IMR-90 (cell line): ENCODE measurements around the gene AGPAT1. TPM values are rescaled to one million over a fixed set of nuclear protein-coding genes. Genes with fewer than 3 reads are reported as not detected.
"Not testable (repeated sequence)": the region's sequence is repeated elsewhere in the genome, so short reads cannot be mapped to it uniquely, and the experiment has no call there.

Experiments
- ATAC-seq: fragments of 200-7000 bp; cut with Tn5 transposase; 2 replicates; pipeline ENCODE4 v1.9.1; 2020; ENCODE audit warnings: low read depth, mild to moderate bottlenecking, moderate library complexity
- BruUV-seq: library from RNA; stranded (reverse); fragments of 400-500 nt; replicated peaks from 2 replicates; lab custom pipeline; 2021; lab: Mats Ljungman, UMichigan
- CTCF ChIA-PET: fragments of 300-600 bp; formaldehyde crosslinking; extraction: SDS; loops from one replicate; lab custom pipeline; 2021; ENCODE audit warnings: antibody characterized with exemption; lab: Yijun Ruan, JAX
- POLR2A ChIA-PET: fragments of 300-600 bp; sonication (Branson Sonifier 250); formaldehyde crosslinking; loops from one replicate; lab custom pipeline; 2022; ENCODE audit warnings: antibody characterized with exemption; ENCODE audit not compliant: unreplicated experiment; lab: Charles Lee
- DNase-seq: peaks from one replicate; pipeline ENCODE4 v3.0.0; 2013
- H2AFZ ChIP-seq: replicated peaks from 2 replicates; pipeline ENCODE3; 2013; ENCODE audit warnings: low read length, mild to moderate bottlenecking; ENCODE audit not compliant: poor library complexity
- H2AK5ac ChIP-seq: 2 replicates; pipeline ENCODE4 v1.6.1; 2013; ENCODE audit warnings: low read depth, low read length, inconsistent platforms
- H2AK9ac ChIP-seq: replicated peaks from 2 replicates; pipeline ENCODE3; 2013; ENCODE audit warnings: mild to moderate bottlenecking, low read depth, low read length, moderate library complexity; ENCODE audit not compliant: poor library complexity
- H2BK120ac ChIP-seq: 2 replicates; pipeline ENCODE4 v1.6.1; 2013; ENCODE audit warnings: low read depth, low read length, inconsistent platforms
- H2BK15ac ChIP-seq: 3 replicates; pipeline ENCODE4 v1.6.1; 2013; ENCODE audit warnings: low read depth, low read length, inconsistent platforms
- H2BK20ac ChIP-seq: 2 replicates; pipeline ENCODE4 v1.6.1; 2013; ENCODE audit warnings: low read depth, mild to moderate bottlenecking, inconsistent platforms, low read length, moderate library complexity
- H2BK5ac ChIP-seq: 2 replicates; pipeline ENCODE4 v1.6.1; 2013; ENCODE audit warnings: mild to moderate bottlenecking, low read depth, low read length, inconsistent platforms; ENCODE audit not compliant: poor library complexity, severe bottlenecking
- H3K14ac ChIP-seq: replicated peaks from 2 replicates; pipeline ENCODE4 v1.6.1; 2013; ENCODE audit warnings: low read depth, low read length, inconsistent platforms
- H3K18ac ChIP-seq: 2 replicates; pipeline ENCODE4 v1.6.1; 2013; ENCODE audit warnings: low read depth, low read length, control low read depth
- H3K23ac ChIP-seq: 2 replicates; pipeline ENCODE4 v1.6.1; 2013; ENCODE audit warnings: low read depth, low read length, inconsistent platforms
- H3K27ac ChIP-seq: 2 replicates; pipeline ENCODE4 v1.5.1; 2013; ENCODE audit warnings: mild to moderate bottlenecking, control low read depth, low read length; ENCODE audit not compliant: insufficient read depth
- H3K27me3 ChIP-seq: 2 replicates; pipeline ENCODE4 v1.6.1; 2013; ENCODE audit warnings: low read length; ENCODE audit not compliant: control insufficient read depth, insufficient read depth
- H3K36me3 ChIP-seq: 2 replicates; pipeline ENCODE4 v1.6.1; 2013; ENCODE audit warnings: low read length, mixed read lengths; ENCODE audit not compliant: control insufficient read depth, insufficient read depth
- H3K4ac ChIP-seq: 2 replicates; pipeline ENCODE4 v1.6.1; 2013; ENCODE audit warnings: low read depth, low read length, inconsistent platforms
- H3K4me1 ChIP-seq: 2 replicates; pipeline ENCODE4 v1.6.1; 2013; ENCODE audit warnings: low read length, mixed read lengths; ENCODE audit not compliant: control insufficient read depth, insufficient read depth
- H3K4me2 ChIP-seq: 2 replicates; pipeline ENCODE4 v1.6.1; 2013; ENCODE audit warnings: low read depth, mild to moderate bottlenecking, control low read depth, low read length, moderate library complexity
- H3K4me3 ChIP-seq: 2 replicates; pipeline ENCODE4 v1.5.1; 2013; ENCODE audit warnings: low read depth, mild to moderate bottlenecking, control low read depth, low read length, moderate library complexity; ENCODE audit not compliant: insufficient read depth
- H3K56ac ChIP-seq: 2 replicates; pipeline ENCODE4 v1.6.1; 2013; ENCODE audit warnings: low read length, inconsistent platforms; ENCODE audit not compliant: insufficient read depth; ENCODE audit errors: extremely low read depth
- H3K79me1 ChIP-seq, 2 experiments: 2 replicates each; pipeline ENCODE4 v1.6.1; 2013; ENCODE audit warnings: low read length in 2 of 2, inconsistent platforms in 1 of 2, low read depth in 1 of 2
- H3K9ac ChIP-seq: 2 replicates; pipeline ENCODE4 v1.6.1; 2013; ENCODE audit warnings: low read depth, low read length, control low read depth
- H3K9me1 ChIP-seq: 2 replicates; pipeline ENCODE4 v1.6.1; 2013; ENCODE audit warnings: low read length, inconsistent platforms; ENCODE audit not compliant: insufficient read depth
- H3K9me3 ChIP-seq: 2 replicates; pipeline ENCODE4 v1.6.1; 2013; ENCODE audit warnings: low read length; ENCODE audit not compliant: control insufficient read depth, insufficient read depth
- H4K20me1 ChIP-seq: 2 replicates; pipeline ENCODE4 v1.6.1; 2013; ENCODE audit warnings: low read length, inconsistent platforms; ENCODE audit not compliant: insufficient read depth
- H4K5ac ChIP-seq: 2 replicates; pipeline ENCODE4 v1.6.1; 2013; ENCODE audit warnings: mild to moderate bottlenecking, low read depth, low read length, control low read depth
- H4K8ac ChIP-seq, 2 experiments: 2 replicates each; pipeline ENCODE4 v1.6.1; 2013; ENCODE audit warnings: low read depth in 2 of 2, low read length in 2 of 2, control low read depth in 1 of 2, inconsistent platforms in 1 of 2
- H4K91ac ChIP-seq: 2 replicates; pipeline ENCODE4 v1.6.1; 2013; ENCODE audit warnings: low read depth, low read length, inconsistent platforms; ENCODE audit not compliant: insufficient read depth
- MAZ ChIP-seq: IDR thresholded peaks from 2 replicates; pipeline ENCODE4 v1.6.1; 2012; ENCODE audit warnings: low read depth, mild to moderate bottlenecking, low read length, improper control_type of control experiment, moderate library complexity, borderline replicate concordance
- WGBS, 2 experiments: methylation state at CpG; one replicate each; pipeline versions ENCODE4 v1.1.5 to v1.1.7; 2013; ENCODE audit warnings: missing lambda C conversion rate in 2 of 2; ENCODE audit not compliant: insufficient read length in 1 of 2; ENCODE audit errors: extremely low coverage in 2 of 2; 5-methylcytosine and 5-hydroxymethylcytosine counted together
- dilution Hi-C: fragments of 300-500 bp; cut with HindIII; formaldehyde crosslinking; loops from one replicate; pipeline ENCODE4 v1.14.3; 2018; ENCODE audit warnings: low sequenced_read_pairs; ENCODE audit not compliant: unreplicated experiment
- in situ Hi-C: fragments of 300-500 bp; cut with MboI; formaldehyde crosslinking; loops from 3 replicates; pipeline ENCODE4 v1.14.3; 2019; ENCODE audit warnings: low sequenced_read_pairs, inconsistent platforms, mixed read lengths
- intact Hi-C: fragments of 100-400 bp; cut with micrococcal nuclease; formaldehyde crosslinking; loops from 2 replicates; pipeline ENCODE4 v1.10.0; 2022
- polyA plus RNA-seq, 3 experiments: library from polyadenylated mRNA; depleted of rRNA; stranded (reverse); fragments of >200 nt; gene quantifications; 2 replicates each; pipeline ENCODE4 v1.2.3, GENCODE V29; 2012; ENCODE audit warnings: low replicate concordance in 1 of 3
- total RNA-seq: library from RNA; depleted of rRNA; stranded (reverse); fragments of >200 nt; gene quantifications from 2 replicates; pipeline ENCODE4 v1.2.3, GENCODE V29; 2012

The AGPAT1 gene
- total and polyA plus RNA-seq, 2 of the 4 experiments (the other 2 are of a cell fraction) = 27.2 to 116 TPM

- H2BK15ac ChIP-seq, H2AFZ ChIP-seq, H3K9me3 ChIP-seq, H3K18ac ChIP-seq, H3K4me3 ChIP-seq, H3K9ac ChIP-seq, BruUV-seq, H2AK9ac ChIP-seq, H3K27me3 ChIP-seq, dilution Hi-C loops, H3K4me2 ChIP-seq, H4K20me1 ChIP-seq, H2BK20ac ChIP-seq, H3K56ac ChIP-seq, H3K9me1 ChIP-seq, H4K8ac ChIP-seq, H3K14ac ChIP-seq, H3K4ac ChIP-seq, H4K5ac ChIP-seq, H2BK120ac ChIP-seq, CTCF ChIA-PET, H3K23ac ChIP-seq, H4K91ac ChIP-seq, H3K4me1 ChIP-seq: not testable (repeated sequence)
- in situ Hi-C loops (loop anchor here (25.0 kb wide), 1 partner anchor 777 kb away; the partner anchor contains the start of genes BRD2 and HLA-DMA), intact Hi-C loops (loop anchor here (5.0 kb wide), 1 partner anchor 787 kb away; no protein-coding TSS in a partner anchor)
- peak overlapping the region; percentile 9; the same call in 1 of the 2 replicates for H2AK5ac ChIP-seq
- 0% methylated on average over 1 of the region's 11 CpGs; no CpG with 5 or more reads in 1 of the 2 experiments for WGBS, 2 experiments
- TF ChIP-seq MAZ = peak; percentile 34; the same call in 1 of the 2 replicates
- peak overlapping the region; percentile 29 for H2BK5ac ChIP-seq
- ATAC-seq (peak; percentile 59), DNase-seq (peak; percentile 88)
- peak overlapping the region; percentile 21; the same call in 1 of the 2 replicates for H3K27ac ChIP-seq
- POLR2A ChIA-PET = interaction anchor here (1.0 kb wide), 1 partner anchor 10 kb away, joined by 7 read pairs; no protein-coding TSS in a partner anchor
- peaks cover 10 to 47% of the 10 kb centered on the region in 2 experiments for H3K79me1 ChIP-seq
- peaks cover 37% of the 10 kb centered on the region for H3K36me3 ChIP-seq
Observed at GRCh38 chr6:32185681-32186131, 9.8 kb upstream of the AGPAT1 start.
